PFSK-1 (cell line): ENCODE measurements around the gene TPSG1.

Source experiments
- FOXP2 ChIP-seq: optimal IDR thresholded peaks from 2 replicates; pipeline ENCODE3; 2011; ENCODE audit warnings: borderline replicate concordance, control low read depth, inconsistent platforms; ENCODE audit not compliant: insufficient read depth; ENCODE audit errors: extremely low read length, extremely low read depth
- POLR2AphosphoS5 ChIP-seq: IDR thresholded peaks from 2 replicates; pipeline ENCODE4 v1.6.1; 2012; ENCODE audit warnings: low read depth, mild to moderate bottlenecking, control low read depth, low read length, moderate library complexity
- SIN3A ChIP-seq: IDR thresholded peaks from 2 replicates; pipeline ENCODE4 v1.6.1; 2012; ENCODE audit warnings: mild to moderate bottlenecking, low read length, moderate library complexity, borderline replicate concordance; ENCODE audit not compliant: insufficient read depth
- TAF1 ChIP-seq: IDR thresholded peaks from 2 replicates; pipeline ENCODE4 v1.6.1; 2012; ENCODE audit warnings: low read length, control low read depth, borderline replicate concordance; ENCODE audit not compliant: insufficient read depth
- TF ChIP-seq, protein P1 (sequence below), 2 experiments: IDR thresholded peaks; 2 replicates each; pipeline versions ENCODE4 v1.6.1 to v1.8.0; 2011 to 2012; ENCODE audit warnings: low read depth in 2 of 2, low read length in 2 of 2, control low read depth in 1 of 2, inconsistent platforms in 1 of 2, mild to moderate bottlenecking in 1 of 2, moderate library complexity in 1 of 2; ENCODE audit not compliant: insufficient read depth in 1 of 2

The TPSG1 gene

DNA sequence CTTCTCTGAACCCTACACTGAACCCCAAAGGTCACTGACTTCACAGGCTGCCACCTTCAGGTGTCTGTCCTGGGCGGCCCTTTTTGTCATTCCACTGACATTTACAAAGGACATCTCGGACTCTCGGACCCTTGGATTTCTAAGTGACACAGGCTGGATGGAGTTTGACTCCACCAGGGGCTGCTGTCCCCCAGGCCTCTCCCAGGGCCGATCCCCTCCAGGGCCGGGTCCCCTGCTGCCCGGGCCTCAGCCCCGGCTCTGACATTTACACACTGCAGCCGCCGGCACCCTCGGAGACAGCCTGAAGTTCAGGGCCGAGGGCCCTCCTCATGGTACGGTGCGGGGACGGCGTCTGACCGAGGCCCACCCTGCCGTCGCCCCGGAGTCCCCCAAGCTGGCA lies 48.0 kb downstream of the TPSG1 start:
- TF ChIP-seq POLR2AphosphoS5, result no peak
- TF ChIP-seq TAF1, result no peak

DNA sequence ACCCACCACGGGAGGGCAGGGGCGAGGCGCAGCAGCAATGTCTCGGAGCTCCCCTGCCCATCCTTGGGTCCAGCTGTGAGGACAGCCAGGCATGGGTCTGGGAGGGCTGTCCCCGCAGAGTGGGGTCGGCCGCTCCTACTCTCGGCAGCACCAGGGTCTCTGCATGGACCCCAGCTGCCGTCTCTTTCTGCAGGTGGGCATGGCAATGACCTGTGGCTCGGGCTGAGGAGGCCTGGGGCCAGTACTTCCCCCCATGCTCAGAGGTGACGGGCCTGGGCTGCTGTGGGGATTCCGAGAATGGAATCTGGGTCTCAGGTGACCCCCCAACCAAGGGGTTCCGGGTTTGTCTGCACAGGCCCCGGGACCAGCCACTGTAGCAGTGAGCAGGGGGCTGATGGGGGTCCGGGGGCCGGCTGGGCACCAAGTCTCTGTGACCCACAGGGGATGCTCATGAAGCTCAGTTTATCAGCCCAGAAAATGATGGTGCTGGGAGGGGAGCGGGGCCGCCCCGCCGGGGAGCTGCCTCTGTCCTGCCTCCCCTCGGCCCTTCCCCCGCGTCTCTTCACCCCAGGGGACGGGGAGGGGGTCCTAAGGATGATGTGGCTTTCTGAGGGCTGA lies 48.7 kb downstream of the TPSG1 start:
- TF ChIP-seq POLR2AphosphoS5, result no peak
- TF ChIP-seq SIN3A, result no peak
- TF ChIP-seq FOXP2, result no peak
- TF ChIP-seq TAF1, result no peak
- TF ChIP-seq, protein P1, sequence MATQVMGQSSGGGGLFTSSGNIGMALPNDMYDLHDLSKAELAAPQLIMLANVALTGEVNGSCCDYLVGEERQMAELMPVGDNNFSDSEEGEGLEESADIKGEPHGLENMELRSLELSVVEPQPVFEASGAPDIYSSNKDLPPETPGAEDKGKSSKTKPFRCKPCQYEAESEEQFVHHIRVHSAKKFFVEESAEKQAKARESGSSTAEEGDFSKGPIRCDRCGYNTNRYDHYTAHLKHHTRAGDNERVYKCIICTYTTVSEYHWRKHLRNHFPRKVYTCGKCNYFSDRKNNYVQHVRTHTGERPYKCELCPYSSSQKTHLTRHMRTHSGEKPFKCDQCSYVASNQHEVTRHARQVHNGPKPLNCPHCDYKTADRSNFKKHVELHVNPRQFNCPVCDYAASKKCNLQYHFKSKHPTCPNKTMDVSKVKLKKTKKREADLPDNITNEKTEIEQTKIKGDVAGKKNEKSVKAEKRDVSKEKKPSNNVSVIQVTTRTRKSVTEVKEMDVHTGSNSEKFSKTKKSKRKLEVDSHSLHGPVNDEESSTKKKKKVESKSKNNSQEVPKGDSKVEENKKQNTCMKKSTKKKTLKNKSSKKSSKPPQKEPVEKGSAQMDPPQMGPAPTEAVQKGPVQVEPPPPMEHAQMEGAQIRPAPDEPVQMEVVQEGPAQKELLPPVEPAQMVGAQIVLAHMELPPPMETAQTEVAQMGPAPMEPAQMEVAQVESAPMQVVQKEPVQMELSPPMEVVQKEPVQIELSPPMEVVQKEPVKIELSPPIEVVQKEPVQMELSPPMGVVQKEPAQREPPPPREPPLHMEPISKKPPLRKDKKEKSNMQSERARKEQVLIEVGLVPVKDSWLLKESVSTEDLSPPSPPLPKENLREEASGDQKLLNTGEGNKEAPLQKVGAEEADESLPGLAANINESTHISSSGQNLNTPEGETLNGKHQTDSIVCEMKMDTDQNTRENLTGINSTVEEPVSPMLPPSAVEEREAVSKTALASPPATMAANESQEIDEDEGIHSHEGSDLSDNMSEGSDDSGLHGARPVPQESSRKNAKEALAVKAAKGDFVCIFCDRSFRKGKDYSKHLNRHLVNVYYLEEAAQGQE (IDR thresholded peaks at IDR 0.05; ENCODE audit: insufficient read depth in 1 of 2, low read depth in 2 of 2, low read length in 2 of 2), result no peak

DNA sequence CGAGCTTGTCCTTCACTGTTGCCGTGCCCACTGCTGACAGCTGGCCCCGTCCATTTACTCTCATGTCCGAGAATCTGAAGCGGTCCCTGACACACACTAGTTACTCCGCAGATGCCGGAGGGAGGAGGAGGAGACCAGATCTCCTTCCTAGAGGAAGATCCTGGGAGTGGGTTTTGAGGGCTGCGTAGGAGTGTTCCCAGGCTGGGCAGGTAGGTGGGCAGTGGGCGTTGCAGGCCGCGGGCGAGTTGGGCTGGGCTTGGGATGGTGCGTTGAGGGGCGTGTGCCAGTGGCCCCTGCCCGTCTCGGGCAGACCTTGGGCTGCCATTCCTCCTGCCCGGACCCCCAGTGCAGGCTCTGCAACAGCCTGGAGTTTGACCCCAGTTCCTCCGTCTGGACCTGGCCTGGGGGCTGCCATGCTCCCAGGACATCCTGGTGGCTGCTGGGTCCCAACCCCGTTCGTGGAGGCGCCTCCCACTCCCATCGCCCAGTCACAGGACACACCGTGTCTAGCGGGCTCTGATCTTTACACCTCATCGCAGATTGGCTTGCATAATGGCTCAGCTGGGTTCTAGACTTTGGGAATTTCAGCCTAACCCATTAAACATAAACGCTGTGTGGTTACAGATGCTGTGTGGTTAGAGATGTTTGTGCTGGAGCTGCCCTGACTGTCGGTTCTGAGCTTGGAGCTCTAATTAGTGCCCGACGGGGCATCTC lies 49.3 kb downstream of the TPSG1 start:
- TF ChIP-seq SIN3A, result no peak
- TF ChIP-seq, protein P1 (IDR thresholded peaks at IDR 0.05; ENCODE audit: insufficient read depth in 1 of 2, low read depth in 2 of 2, low read length in 2 of 2), result no peak
- no peak for TF ChIP-seq FOXP2
- TF ChIP-seq POLR2AphosphoS5, result no peak
- TF ChIP-seq TAF1, result no peak

DNA sequence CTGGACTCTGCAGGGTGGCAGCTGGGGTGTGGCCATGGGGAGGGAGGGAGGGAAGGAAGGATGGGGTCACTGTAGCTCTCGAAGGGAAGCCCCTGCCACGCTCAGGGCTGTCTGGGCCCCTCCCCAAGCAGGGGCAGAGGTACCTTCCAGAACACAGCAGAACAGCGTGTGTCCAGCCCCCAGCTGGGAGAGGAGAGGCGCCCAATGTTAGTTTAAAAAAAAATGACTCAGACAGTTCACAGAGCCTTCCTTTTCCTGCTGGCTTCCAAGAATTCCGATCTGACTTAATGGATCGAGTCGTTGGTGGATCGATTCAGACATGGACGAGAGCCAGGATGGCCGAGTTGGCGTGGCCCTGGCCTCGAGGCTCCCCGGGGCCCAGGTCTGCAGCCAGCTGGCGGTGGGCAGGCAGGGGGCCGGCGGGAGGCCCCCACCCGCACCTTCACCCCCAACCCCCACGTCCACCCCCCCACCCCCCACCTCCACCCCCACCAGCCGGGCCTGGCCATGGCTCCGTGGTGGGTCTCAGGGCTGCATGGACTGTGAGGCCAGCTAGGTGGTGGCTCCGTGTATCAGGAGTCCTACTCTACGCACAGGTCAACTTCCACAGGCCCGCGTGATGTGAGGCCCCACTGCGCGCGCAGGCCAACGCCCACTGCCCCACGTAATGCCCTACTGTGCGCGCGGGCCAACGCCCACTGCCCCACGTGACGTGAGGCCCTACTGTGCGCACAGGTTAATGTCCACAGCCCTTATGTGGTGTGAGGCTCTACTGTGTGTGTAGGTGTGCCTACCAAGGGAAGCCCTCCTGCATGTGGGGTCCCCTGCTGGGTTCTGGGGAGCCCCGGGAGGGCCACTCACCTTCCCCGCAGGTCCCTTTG lies 50.4 kb downstream of the TPSG1 start:
- TF ChIP-seq SIN3A, result no peak
- TF ChIP-seq, protein P1 (IDR thresholded peaks at IDR 0.05; ENCODE audit: insufficient read depth in 1 of 2, low read depth in 2 of 2, low read length in 2 of 2), result no peak
- TF ChIP-seq TAF1, result no peak
- no peak for TF ChIP-seq FOXP2
- TF ChIP-seq POLR2AphosphoS5, result no peak

DNA sequence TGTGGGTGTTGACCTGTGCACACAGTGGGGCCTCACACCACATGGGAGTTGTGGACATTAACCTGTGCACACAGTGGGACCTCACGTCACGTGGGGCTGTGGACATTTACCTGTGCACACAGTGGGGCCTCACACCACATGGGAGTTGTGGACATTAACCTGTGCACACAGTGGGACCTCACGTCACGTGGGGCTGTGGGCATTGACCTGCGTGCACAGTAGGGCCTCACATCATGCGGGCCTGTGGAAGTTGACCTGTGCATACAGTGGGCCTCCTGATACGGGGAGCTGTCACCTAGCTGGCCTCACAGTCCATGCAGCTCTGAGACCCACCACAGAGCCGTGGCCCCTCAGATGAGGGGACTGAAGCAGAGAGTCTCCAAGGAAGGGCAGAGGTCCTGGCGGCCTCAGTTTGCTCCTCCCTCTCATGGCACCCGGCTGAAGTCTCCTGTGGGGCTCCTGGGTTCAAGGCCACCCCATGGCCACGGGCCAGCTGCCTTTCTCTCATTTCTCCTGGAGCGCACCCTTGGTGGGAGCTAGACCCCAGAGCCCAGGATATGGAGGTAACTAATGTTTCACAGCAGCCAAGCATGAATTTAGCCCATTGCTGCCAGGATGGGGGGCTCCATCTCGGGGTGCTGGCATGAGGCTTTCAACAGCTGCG lies 51.1 kb downstream of the TPSG1 start:
- TF ChIP-seq POLR2AphosphoS5 (no peak), SIN3A (no peak)
- TF ChIP-seq, protein P1 (IDR thresholded peaks at IDR 0.05; ENCODE audit: insufficient read depth in 1 of 2, low read depth in 2 of 2, low read length in 2 of 2), result no peak
